Measurements from ENCODE around the gene PRM2.
A peak's percentile ranks its signal among the peaks of the same experiment; 100 is the strongest.

PRM2 gene

DNA sequence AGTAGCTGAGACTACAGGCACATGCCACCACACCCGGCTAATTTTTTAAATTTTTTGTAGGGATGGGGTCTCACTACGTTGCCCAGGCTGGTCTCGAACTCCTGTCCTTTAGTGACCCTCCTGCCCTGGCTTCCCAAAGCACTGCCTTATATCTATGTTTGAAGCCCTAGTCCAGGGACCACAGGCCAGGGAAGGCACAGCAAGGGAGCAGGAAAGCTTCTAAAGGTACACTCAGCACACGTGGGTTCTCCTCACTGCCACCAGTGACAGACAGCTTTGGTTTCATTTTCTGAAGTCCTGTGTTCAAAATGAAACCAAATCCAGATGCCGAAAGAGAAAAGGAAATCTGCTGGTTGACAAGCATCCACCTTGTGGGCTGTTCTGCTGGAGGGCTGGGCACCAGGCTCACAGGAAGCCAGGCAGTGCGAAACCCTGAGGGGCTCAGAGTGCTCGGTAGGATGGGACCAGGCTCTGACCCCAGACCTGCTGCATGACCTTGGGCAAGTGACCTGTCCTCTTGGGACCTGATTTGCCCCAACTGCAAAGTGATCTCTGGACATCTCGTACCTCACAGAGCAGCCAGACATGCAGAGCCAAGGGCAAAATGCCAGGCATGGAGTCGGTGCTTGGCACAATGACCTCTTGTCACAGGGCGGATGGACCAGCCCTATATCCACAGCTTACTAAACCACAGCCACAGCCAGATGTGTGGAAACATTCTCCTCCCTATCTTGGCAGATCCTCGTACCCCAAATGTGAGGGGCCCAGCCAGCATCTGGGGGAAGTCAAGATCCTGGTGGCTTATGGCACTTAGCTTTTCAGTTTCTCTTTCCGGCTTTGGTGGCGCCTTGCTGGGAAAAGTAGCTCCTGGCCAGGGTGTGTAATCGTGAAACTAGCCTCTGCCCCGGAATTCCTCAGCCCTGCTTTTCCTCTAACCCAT, 17.5 kb downstream of the PRM2 start:
- peak; percentile 11 for DNase-seq

DNA sequence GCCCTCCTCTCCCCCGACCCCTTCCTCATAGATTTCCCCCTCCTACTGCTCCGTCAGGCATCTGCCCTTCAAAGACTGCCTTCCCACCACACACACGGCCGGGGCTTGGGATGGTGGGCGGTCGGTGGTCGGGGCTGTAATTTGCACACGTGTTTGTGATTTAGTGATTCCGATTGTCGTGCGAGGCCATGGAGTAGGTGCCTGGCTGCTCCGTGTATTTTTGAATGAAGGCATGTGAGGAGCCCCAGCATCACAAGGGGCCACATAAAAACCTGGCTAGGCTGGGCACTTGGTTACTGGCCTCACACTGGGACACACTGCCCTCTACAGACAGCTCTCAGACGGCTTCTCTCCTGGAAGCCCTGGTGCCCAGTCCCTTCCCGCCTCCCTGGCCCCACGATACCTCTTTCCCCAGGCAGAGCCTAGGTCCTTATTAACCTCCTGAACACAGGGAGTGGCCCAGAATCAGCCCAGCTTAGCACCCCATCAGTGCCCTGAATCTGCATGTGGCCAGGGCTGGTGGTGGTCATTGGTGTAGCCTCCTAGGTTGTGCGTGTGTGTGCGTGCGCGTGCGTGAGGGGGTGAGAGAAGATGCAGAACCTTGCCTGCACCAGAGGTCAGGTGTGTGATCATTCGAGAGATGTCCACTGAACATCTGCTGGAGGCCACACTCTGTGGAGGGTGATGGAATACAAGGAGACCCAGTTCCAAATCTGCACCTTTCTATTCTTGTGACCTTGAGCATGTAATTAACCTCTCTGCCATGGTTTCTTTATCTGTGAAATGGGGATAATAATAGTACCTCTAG, 18.9 kb downstream of the PRM2 start:
- peak; percentile 61 for DNase-seq

DNA sequence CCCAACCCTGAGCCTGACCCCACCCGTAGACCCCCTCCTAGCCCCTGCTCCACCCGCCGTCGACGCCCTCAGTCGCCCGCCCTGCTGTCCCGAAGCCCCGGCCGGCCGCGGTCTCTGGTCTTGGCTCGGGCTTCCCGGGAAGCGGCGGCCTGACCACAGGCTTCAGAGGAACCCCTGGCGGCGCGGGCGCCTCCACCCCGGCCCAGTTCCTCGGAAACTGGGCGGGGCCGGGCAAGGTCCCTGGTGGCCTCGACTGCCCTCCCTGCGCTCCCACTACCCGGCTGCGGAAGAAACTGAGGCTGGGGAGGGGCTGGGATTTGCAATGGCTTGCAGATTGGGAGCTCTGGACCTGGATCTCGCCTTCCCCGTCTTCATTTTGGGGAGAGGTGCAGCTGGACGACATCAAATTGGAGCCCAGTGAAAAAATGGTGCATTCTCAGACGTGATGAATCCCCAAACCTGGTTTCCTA, 19.6 kb downstream of the PRM2 start:
- no peak for DNase-seq

DNA sequence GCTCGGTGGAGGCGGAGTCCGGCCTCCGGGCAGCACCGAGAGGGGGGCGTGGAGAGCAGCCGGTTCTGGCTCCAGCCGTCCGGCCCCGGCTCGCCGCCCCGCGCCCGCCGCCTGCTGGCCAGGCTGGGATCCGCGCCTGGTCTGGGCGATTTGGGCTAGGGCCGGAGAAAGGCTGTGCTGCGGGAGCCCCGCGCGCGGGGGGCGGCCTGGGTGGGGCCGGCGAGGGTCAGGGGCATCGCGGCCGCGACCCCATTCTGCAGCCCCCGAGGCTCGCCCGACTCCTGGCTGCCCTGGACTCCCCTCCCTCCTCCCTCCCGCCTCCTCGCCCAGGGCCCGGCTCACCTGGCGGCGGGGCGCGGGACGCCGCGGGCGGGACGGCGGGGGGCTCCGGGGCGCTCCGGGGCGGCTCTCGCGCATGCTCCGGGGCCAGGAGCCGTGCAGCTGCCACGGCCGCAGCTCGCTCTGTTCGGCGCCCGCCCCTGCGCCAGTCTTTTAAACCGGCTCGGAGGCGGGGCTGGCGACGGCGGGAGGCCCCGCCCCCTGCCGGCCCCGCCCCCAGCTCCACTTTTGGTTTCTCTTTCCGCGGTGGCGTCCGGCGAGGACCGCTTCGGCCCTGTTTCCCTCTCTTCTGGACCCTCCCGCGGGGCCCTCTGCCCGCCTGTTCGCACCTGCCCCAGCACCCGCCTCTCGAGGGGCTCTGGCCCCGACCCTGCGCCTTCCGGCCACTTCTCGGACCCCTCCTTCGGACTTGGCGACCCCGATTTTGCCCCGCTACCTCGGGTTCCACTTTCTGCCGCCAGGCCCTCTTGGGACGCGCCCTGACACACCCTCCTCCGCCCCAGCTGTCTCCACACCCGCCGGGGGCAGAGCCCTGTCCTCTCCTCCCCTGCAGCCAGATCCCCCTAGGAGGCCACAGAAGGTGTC, 20.3 kb downstream of the PRM2 start, which contains the start of gene SOCS1:
Gene SOCS1 (minus strand): TSS at position 468 of the 924 bp plus-strand sequence. CDS start 726 bp downstream, outside the sequence.
- DNase-seq: peak; percentile 57

DNA sequence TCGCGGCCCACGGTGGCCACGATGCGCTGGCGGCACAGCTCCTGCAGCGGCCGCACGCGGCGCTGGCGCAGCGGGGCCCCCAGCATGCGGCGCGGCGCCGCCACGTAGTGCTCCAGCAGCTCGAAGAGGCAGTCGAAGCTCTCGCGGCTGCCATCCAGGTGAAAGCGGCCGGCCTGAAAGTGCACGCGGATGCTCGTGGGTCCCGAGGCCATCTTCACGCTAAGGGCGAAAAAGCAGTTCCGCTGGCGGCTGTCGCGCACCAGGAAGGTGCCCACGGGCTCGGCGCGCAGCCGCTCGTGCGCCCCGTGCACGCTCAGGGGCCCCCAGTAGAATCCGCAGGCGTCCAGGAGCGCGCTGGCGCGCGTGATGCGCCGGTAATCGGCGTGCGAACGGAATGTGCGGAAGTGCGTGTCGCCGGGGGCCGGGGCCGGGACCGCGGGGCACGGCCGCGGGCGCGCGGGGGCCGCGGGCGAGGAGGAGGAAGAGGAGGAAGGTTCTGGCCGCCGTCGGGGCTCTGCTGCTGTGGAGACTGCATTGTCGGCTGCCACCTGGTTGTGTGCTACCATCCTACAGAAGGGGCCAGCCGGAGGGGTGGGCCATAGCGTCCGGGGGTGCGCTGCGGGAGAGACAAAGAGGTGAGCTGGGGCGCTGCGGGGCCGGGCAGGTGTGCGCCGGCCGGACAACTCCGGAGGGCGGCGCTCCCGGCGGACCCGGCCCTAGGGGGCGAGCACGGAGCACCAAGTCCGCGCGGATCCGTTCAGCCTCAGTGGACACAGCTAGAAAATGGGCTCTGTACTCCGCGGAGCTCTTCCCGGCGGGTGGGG, 21.2 kb downstream of the PRM2 start:
- DNase-seq: peak; percentile 28

DNA sequence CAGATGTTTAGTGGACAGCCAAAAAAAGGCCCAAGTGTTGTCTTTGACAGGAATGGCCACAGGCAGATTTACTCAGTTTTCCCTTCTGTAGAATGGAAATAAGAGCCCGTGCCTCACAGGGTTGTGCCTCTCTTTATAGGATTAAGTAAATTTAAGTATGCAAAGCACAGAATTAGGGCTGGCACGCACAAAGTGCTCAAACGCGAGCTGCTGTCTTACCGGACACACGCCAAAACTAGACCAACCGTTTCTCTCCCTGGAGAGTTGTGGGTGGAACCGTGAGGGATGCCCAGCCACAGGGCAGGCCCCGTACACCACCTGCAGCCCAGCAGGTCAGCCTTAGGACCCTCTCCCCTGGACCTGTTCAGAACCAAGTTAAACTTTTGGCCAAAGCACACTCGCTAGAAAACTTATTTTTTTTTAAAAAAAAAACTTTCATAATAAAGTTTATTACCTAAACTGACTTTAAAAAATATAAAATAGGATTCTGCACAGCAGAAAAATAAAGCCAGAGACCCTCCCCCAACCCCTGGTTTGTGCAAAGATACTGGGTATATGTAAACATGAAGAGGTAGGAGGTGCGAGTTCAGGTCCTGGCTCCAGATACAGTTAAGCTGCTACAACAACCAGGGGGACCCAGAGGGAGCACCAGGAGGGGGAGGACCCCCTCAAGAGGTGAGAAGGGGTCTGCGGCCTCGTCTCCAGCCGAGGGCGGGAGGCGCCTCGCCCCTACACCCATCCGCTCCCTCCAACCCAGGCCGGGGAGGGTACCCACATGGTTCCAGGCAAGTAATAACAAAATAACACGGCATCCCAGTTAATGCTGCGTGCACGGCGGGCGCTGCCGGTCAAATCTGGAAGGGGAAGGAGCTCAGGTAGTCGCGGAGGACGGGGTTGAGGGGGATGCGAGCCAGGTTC, 22.0 kb downstream of the PRM2 start:
- DNase-seq: no peak

DNA sequence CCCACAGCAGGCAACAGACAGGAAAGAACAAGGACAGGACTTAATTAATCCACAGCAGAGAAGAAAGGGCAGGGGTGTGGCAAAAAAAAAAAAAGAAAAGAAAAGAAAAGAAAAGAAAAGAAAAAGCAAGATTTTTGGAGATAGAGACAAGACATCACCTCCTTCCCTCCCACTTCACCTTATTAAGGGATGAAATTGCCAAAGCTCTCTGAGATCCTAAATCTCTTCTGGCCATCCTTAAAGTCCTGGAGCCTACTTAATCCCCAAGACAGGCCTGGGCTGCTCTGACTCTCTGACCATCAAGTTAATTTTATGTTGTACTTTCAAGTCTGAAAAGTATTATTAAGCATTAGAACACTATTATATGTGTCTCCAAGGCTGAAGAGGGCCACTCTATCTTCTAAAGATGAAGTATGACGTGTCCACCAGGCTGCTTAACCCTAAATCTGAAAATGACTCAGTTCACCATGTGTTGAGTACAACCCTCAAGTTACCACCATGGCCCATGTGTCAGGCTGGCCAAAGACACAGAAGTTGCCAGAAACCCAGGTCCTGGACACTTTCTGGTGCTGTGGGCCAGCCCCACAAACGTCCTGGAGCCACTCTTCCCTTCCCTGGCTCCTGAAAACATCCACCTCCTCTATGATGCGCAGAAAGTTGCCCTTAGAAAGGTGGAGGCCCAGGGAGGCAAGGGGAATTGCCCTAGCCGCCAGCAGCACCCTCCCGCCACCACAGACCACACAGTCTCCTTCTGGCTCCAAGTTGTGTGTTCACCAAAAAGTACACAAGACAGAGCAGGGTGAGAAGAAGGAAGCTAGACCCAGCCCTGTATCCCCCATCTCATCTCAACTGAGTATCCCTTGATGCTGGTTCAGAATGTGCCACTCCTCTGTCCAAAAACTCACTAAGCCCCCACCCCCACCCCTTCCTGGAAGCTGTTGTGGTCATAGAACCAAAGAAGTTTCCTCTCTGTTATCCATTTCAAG, 23.0 kb downstream of the PRM2 start:
- no peak for DNase-seq

DNA sequence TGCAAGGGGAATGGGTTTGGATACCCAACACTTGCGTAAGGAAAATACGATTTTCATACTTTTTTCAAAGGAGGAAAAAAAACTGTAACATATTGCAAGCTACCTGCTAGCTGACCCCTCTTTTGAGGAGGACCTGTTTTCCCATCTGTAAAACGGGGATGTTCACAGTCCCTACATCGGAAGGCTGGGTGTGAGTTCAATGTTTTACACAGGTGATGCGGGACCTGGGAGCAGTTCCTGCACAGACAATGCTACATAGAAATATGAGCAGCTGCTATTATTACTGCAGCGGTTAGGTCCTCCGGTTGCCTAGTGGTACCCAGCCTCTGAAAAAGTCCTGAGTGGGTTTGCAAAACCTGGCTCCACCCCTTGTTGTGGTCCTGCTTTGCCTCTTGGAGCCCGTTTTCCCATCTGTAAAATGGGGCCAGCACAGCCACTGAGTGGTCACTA, 23.8 kb downstream of the PRM2 start:
- DNase-seq: no peak

DNA sequence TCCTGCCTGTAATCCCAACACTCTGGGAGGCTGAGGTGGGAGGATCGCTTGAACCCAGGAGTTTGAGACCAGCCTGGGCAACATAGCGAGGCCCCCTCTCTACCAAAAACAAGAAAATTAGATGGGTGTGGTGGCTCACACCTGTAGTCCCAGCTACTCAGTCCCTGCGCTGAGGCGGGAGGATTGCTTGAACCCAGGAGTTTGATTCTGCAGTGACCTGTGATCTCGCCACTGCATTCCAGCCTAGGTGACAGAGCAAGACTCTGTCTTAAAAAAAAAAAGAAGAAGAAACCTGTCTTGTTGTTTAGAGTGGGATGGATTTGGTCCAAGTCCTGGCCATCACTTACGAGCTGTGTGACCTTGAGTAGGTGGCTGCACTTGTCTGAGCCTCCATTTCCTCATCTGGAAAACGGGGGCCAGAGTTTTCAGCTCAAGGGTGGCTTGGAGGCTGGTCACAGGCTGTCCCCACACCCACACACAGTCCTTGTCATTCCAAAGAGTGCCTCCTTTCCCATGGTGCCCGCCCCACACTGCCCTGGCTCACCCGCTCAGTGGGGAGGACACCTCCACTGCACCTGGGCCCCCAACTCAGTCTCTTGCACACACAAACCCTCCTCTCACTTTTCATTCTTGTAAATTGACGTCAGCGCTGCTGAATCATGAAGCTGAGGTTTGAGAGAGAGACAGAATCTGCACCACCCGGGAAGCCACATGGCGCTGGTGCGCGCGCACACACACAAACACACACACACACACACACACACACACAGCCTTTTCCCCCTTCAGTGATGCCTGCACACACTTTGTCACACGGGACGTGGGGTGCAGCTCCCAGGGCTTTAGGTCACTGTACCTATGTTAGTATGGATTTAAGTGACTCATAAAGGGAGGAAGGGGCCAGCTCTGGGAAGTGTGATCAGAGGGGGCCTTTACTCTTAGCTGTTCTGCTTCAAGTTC, 24.5 kb downstream of the PRM2 start:
- DNase-seq: no peak

DNA sequence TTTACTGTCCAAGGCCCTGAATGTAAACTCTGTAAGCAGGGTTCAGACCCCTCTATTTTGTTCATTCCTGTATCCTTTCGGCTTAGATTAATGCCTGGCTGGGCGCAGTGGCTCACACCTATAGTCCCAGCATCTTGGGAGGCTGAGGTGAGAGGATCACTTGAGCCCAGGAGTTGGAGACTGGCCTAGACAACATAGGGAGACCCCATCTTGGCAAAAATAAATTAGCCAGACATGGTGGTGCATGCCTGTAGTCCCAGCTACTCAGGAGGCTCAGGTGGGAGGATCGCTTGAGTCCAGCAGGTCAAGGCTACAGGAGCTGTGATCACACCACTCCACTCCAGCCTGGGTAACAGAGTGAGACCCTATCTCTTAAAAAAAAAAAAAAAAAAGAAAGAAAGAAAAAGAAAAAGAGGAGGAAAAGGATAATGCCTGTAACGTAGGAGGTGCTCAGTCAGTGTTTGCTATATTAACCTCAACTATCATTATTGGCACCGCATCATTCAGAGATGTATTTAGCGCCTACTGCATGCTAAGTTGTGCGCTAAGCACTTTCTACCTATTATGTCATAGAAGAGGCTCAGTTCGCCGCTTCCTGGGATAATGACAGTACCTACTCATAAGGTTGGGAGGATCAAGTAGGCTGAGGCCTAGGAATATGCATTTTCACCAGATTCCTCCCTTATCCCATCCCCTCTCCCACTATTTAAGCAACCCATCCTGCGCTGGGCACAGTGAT, 25.3 kb downstream of the PRM2 start:
- no peak for DNase-seq

DNA sequence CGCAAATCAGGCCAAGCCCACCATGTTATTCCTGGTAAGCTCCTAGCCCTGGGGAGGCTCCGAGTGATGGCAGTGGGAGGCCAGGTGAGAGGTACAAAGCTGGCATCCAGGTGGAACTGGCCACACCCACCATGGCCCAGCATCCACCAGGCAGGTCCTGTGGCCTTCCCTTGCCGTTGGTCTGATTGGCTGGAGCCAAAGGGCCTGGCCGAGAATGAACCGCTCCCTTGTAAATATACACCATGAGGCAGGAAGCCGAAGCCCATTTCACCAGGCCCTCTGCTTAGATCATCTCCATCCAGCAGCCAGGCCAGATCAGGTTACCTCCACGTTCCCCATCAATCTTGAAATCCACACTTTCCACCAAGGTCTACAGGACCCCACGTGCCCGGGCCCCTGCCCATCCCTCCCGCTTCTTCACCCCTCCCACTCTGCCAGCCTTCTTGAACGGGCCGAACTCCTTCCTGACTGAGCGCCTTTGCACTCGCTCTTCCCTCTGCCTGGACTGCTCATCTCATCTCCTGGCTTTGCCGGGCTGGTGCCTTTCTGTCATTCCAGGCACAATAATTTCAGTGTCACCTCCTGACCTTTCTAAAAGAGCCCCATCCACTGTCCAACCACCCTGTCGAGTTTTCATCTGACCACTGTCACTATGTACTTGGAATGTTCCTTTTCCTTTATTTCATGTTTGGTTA, 26.0 kb downstream of the PRM2 start:
- peak; percentile 73 for DNase-seq

DNA sequence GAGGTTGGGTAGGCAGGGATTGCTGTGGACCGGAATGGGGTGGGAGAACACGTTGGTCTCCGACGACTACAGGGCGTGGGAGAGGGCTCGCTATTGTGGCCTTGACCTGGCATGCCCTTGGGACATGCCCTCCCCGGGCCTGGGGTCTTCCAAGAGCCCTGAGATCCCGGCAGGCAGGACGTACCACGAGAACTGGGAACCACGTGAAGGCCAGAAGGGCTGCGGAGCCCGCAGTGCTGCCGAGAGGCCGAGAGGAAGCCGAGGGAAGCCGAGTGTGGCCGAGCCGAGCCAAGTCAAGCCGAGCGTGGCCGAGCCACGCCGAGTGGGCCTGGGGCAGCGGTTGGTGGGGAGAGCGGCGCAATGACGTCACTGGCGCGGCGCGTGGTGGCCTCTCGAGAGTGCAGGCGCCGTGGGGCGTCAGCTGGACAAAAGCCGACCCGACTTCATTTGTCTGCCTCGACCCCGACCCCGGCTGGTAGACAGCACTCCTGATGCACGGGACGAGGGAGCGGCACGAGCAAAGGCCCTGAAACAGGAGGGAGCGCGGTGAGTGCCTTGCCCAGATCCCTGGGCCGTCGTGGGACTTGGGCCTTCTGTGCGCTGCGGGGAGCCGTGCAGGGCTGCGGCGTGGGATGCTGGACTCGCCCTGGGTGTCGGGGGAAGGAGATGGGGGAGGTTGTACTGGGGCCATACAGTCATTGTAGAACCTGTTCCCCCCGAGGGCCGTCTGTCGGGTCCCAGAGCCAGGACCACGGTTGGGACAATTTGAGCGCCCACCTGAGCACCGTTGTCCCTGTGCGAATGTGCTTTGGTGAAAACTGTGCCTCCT, 26.8 kb downstream of the PRM2 start:
- DNase-seq: no peak

DNA sequence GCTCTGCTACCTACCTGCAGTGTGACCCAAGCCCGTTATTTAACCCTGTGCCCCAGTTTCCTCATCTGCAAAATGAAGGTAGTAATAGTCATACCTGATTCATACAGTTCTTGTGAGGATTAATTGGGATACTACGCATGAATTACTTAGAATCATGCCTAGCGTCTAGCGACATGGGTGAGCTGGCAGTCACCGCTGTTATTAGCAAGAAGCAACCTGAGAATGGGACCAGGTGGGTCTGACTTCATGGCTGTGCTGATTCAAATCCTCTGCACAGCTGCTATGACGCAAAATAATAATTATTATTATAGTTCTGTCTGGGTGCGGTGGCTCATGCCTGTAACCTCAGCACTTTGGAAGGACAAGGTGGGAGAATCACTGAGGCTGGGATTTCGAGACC, 28.1 kb downstream of the PRM2 start:
- no peak for DNase-seq

DNA sequence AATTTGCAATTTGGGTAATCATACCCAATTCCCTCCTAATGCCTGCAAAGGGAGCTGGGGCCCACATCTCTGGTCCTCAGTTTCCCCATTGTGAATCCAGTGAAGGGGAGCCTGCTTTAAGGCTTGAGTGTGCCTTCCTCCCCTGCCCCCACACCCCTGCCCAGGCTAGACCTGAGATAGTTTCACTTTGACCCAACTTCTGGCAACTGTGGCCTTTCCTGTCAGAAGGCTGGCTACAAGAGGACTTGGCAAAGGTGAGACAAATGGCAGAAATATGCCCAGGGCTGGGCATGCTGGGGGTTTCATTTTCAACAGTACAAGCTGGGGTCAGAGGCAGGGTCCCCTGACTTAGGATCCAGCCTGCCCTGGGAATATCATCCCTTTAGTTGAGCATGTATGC, 30.3 kb downstream of the PRM2 start:
- DNase-seq: no peak

DNA sequence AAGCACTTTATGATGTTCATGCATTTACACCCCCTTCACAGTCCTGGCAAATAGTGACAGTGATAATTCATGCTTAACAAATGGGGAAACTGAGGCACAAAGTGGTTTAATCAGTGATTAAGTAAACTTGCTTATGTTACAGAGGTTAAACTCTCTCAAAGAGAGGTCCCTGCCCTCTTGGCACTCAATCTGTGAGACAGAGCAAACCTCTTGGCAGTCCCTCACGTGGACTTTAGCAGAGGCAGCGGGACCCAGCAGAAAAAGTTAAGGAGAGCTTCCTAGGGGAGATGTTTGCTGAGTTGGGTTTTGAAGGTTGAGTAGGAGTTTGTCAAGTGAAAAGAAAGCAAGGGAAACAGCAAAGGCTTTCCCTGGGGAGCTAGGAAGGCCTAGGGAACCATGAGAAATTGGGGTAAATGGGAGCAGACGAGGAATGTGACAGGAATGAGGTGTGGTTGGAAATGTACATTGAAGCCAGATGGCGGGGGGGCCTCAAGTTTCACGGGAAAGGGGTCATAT, 31.0 kb downstream of the PRM2 start:
- DNase-seq: no peak

Measured in NCI-H2029 (cell line).